ENCODE data around the gene PNMA8A.
"Not testable (repeated sequence)": the region's sequence is repeated elsewhere in the genome, so short reads cannot be mapped to it uniquely, and the experiment has no call there.

PNMA8A gene

DNA sequence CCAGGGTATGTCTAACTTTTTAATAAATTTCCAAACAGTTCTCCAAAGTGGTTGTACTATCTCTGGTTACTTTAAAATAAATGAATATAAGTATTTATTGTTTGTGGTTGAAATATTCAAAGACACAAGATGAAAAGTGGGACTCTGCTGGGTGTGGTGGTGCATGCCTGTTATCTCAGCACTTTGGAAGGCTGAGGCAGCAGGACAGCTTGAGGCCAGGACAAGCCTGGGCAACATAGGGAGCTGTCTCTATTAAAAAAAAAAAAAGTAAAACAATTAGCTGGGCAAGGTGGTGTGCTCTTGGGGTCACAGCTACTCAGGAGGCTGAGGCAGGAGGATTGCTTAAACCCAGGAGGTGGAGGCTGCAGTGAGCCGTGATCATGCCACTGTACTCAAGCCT lies 10.4 kb downstream of the PNMA8A start:
- Mint-ChIP-seq H3K27me3 (peaks cover 12% of the 10 kb centered on the region), H3K4me3 (no peak overlapping the region), H3K27ac (no peak overlapping the region), H3K9me3 (ENCODE audit: low read depth) (no peaks in the 10 kb centered on the region), H3K36me3 (no peaks in the 10 kb centered on the region), H3K4me1 (ENCODE audit: low read depth) (no peaks in the 10 kb centered on the region)

GRCh38 chr19:46460055-46460454 lies 11.3 kb downstream of the PNMA8A start:
- Mint-ChIP-seq H3K27ac (no peak overlapping the region), H3K4me3 (no peak overlapping the region), H3K36me3 (no peaks in the 10 kb centered on the region), H3K9me3 (ENCODE audit: low read depth) (no peaks in the 10 kb centered on the region), H3K27me3 (peaks cover 10% of the 10 kb centered on the region), H3K4me1 (ENCODE audit: low read depth) (no peaks in the 10 kb centered on the region)

DNA sequence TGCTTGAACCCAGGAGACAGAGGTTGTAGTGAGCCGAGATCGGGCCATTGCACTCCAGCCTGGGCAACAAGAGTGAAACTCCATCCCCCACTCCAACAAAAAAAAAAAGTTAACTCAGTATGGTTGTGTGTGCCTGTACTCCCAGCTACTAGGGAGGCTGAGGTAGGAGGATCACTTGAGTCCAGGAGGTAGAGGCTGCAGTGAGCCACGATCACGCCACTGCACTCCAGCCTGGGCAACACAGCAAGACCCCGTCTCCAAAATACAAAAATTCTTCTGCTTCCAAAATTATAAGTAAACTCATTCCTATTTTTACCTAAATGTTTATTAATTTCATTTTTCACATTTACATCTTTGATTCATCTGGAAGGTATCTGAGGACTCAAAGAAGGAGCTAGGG lies 14.4 kb downstream of the PNMA8A start:
- Mint-ChIP-seq H3K27ac (no peak overlapping the region), H3K4me1 (ENCODE audit: low read depth) (no peaks in the 10 kb centered on the region), H3K4me3 (no peak overlapping the region), H3K27me3 (peaks cover 9% of the 10 kb centered on the region), H3K9me3 (ENCODE audit: low read depth) (no peaks in the 10 kb centered on the region), H3K36me3 (no peaks in the 10 kb centered on the region)

GRCh38 chr19:46454244-46454643 lies 17.1 kb downstream of the PNMA8A start:
- peaks cover 15% of the 10 kb centered on the region for H3K27me3 Mint-ChIP-seq

DNA sequence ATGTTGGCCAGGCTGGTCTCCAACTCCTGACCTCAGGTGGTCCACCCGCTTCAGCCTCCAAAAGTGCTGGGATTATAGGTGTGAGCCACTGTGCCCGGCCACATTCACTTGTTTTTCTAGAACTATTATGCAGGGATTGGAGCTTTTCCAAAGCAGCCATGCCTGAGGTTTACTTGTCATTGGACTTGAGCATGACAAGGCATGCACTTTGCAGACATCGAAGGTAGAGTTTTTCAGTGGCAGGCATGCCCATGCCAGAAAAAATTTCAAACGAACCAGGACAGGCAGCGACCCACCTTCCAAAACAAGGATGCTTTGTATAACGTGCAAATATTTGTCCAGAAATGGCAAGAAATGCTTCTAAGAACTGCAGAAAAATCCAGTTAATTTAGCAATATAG lies 17.7 kb downstream of the PNMA8A start:
- H3K36me3 Mint-ChIP-seq: peaks cover 8% of the 10 kb centered on the region
- no peaks in the 10 kb centered on the region for H3K4me1 Mint-ChIP-seq (ENCODE audit: low read depth)
- peaks cover 14% of the 10 kb centered on the region for H3K27me3 Mint-ChIP-seq
- no peak overlapping the region for H3K4me3 Mint-ChIP-seq
- no peak overlapping the region for H3K27ac Mint-ChIP-seq
- peaks cover 4% of the 10 kb centered on the region for H3K9me3 Mint-ChIP-seq (ENCODE audit: low read depth)

More at GRCh38 chr19:46454244-46454643, 17.1 kb downstream of the PNMA8A start:
- H3K4me3 Mint-ChIP-seq: no peak overlapping the region
- peaks cover 7% of the 10 kb centered on the region for H3K36me3 Mint-ChIP-seq
- H3K27ac Mint-ChIP-seq: no peak overlapping the region
- no peaks in the 10 kb centered on the region for H3K4me1 Mint-ChIP-seq (ENCODE audit: low read depth)
- H3K9me3 Mint-ChIP-seq (ENCODE audit: low read depth): peaks cover 3% of the 10 kb centered on the region

GRCh38 chr19:46452186-46452585 lies 19.2 kb downstream of the PNMA8A start:
- Mint-ChIP-seq H3K27me3 (peaks cover 9% of the 10 kb centered on the region), H3K9me3 (ENCODE audit: low read depth) (peaks cover 4% of the 10 kb centered on the region), H3K36me3 (peaks cover 8% of the 10 kb centered on the region), H3K27ac (no peak overlapping the region), H3K4me1 (ENCODE audit: low read depth) (no peaks in the 10 kb centered on the region), H3K4me3 (no peak overlapping the region)

GRCh38 chr19:46451352-46451751 lies 20.0 kb downstream of the PNMA8A start:
- no peak overlapping the region for H3K4me3 Mint-ChIP-seq
- H3K36me3 Mint-ChIP-seq: peaks cover 8% of the 10 kb centered on the region
- H3K27me3 Mint-ChIP-seq: peaks cover 9% of the 10 kb centered on the region
- H3K9me3 Mint-ChIP-seq (ENCODE audit: low read depth): peaks cover 4% of the 10 kb centered on the region
- H3K27ac Mint-ChIP-seq: no peak overlapping the region
- no peaks in the 10 kb centered on the region for H3K4me1 Mint-ChIP-seq (ENCODE audit: low read depth)

DNA sequence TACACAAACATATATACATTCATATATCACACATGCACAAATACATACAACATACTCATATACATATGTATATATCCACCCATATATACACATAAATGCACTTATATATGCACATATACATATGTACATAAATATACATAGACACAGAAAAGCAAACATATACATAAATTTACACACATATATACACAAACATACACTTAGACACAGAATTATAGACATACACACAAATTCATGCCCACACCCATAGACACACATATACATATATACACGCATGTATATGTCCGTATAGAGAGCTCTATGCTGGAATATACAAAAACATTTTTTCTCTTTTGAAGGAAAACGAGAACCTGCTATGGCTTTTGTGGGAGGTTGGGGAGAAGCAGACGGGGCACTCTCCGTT lies 20.6 kb downstream of the PNMA8A start:
- no peaks in the 10 kb centered on the region for H3K4me1 Mint-ChIP-seq (ENCODE audit: low read depth)
- H3K27me3 Mint-ChIP-seq: peaks cover 9% of the 10 kb centered on the region
- H3K27ac Mint-ChIP-seq: no peak overlapping the region

DNA sequence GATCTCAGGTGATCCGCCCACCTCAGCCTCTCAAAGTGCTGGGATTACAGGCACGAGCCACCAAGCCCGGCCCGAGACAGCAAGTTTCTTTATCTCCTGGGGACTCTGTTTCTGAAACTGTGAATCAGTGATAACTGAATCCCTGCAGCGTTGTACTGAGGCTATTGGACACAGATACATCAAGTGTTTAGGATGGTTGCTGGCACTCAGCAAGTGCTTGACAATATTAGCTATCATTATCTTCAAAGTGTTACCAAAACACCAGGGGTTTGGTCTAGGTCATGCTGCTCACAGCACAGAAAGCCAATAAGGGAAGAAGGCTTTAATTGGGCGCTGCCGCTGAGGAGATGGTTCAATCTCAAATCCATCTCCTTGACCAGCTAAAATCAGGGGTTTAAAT lies 22.1 kb downstream of the PNMA8A start:
- H3K27me3 Mint-ChIP-seq: peaks cover 9% of the 10 kb centered on the region
- H3K4me3 Mint-ChIP-seq: no peak overlapping the region
- no peaks in the 10 kb centered on the region for H3K4me1 Mint-ChIP-seq (ENCODE audit: low read depth)
- H3K27ac Mint-ChIP-seq: no peak overlapping the region
- peaks cover 8% of the 10 kb centered on the region for H3K36me3 Mint-ChIP-seq
- peaks cover 4% of the 10 kb centered on the region for H3K9me3 Mint-ChIP-seq (ENCODE audit: low read depth)

More for the DNA sequence above, 20.6 kb downstream of the PNMA8A start:
- H3K4me3 Mint-ChIP-seq: no peak overlapping the region
- peaks cover 4% of the 10 kb centered on the region for H3K9me3 Mint-ChIP-seq (ENCODE audit: low read depth)
- peaks cover 8% of the 10 kb centered on the region for H3K36me3 Mint-ChIP-seq

DNA sequence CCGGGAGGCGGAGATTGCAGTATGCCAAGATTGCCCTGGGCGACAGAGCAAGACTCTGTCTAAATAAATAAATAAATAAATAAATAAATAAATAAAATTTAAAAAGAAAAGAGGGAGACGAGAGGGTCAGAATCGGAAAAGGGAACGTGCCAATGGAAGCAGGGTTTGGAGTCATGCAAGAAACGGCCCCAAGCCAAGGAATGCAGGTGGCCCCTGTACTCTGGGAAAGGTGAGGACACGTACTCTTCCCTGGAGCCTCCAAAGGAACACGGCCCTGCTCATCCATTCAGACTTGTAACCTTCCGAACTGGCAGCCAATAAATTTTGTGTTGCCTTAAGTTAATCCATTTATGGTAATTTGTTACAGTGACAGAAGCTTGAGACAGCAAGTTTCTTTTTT lies 22.8 kb downstream of the PNMA8A start:
- Mint-ChIP-seq H3K36me3 (peaks cover 8% of the 10 kb centered on the region), H3K9me3 (ENCODE audit: low read depth) (peaks cover 4% of the 10 kb centered on the region), H3K4me1 (ENCODE audit: low read depth) (no peaks in the 10 kb centered on the region), H3K4me3 (no peak overlapping the region), H3K27ac (no peak overlapping the region), H3K27me3 (peaks cover 8% of the 10 kb centered on the region)

GRCh38 chr19:46447824-46448223 lies 23.5 kb downstream of the PNMA8A start:
- Mint-ChIP-seq H3K9me3 (ENCODE audit: low read depth) (peaks cover 4% of the 10 kb centered on the region), H3K4me1 (ENCODE audit: low read depth) (no peaks in the 10 kb centered on the region), H3K4me3 (no peak overlapping the region)

DNA sequence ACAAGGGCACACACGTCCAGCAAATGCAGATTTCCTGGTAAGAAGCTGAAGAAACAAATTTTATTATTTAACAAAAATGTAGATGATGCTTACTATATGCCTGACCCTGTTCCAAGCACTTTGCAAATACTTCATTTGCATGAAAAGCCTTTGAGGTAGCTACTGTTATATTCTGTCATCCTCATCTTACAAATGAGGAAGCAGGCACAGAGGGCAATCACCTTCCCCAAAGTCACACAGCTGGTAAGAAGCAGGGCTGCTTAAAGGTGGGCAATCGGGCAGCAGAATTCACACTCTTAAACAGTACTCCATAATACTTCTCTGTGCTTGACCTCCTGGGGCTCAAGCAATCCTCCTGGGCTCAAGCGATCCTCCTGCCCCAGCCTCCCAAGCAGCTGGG lies 24.4 kb downstream of the PNMA8A start:
- no peak overlapping the region for H3K27ac Mint-ChIP-seq
- H3K9me3 Mint-ChIP-seq (ENCODE audit: low read depth): peaks cover 4% of the 10 kb centered on the region
- peaks cover 8% of the 10 kb centered on the region for H3K36me3 Mint-ChIP-seq
- peaks cover 8% of the 10 kb centered on the region for H3K27me3 Mint-ChIP-seq
- H3K4me3 Mint-ChIP-seq: no peak overlapping the region
- H3K4me1 Mint-ChIP-seq (ENCODE audit: low read depth): no peaks in the 10 kb centered on the region

More at GRCh38 chr19:46447824-46448223, 23.5 kb downstream of the PNMA8A start:
- Mint-ChIP-seq H3K27ac (no peak overlapping the region), H3K27me3 (peaks cover 8% of the 10 kb centered on the region), H3K36me3 (peaks cover 8% of the 10 kb centered on the region)

DNA sequence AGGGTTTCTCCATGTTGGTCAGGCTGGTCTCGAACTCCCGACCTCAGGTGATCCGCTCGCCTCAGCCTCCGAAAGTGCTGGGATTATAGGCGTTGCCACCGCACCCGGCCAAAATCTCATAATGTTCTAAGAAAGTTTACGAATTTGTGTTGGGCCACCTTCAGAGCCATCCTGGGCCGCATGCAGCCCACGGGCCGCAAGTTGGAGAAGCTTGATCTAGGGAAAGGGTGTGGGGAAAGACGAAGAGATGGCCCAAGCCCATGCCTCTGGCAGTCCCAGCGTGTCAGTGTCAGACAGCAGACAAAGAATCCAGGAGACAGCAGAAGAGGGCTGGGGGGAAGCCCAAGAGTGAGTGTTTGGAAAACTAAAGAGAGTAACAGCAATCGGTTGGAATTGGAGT lies 25.3 kb downstream of the PNMA8A start:
- Mint-ChIP-seq H3K27ac (no peak overlapping the region), H3K27me3 (peaks cover 8% of the 10 kb centered on the region), H3K4me3 (no peak overlapping the region), H3K9me3 (ENCODE audit: low read depth) (peaks cover 4% of the 10 kb centered on the region), H3K4me1 (ENCODE audit: low read depth) (no peaks in the 10 kb centered on the region), H3K36me3 (peaks cover 8% of the 10 kb centered on the region)

DNA sequence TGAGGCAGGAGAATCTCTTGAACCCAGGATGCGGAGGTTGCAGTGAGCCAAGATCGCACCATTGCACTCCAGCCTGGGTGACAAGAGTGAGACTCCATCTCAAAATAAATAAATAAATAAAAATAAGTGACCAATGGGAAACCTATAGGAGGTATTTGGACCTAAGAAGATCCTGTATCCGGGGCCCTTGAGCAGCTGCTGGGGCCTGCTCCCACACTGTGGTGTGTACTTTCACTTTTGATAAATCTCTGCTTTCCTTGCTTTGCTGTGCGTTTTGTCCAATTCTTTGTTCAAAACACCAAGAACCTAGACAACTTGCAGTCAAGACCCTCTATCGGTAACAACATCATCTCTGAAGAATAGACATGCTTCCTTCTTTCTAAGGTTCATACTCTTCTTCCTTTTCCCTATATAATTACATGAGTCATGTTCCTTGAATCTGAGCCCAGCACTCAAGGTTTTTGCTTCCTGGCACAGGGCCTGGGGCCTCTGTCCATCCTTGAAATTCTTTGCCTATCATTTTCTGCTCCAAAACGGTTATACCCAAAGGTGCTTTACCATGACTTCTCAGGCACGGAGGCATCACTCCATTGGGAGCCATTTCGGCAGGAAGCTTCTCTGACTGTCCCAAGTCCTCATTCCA lies 28.4 kb downstream of the PNMA8A start:
- Mint-ChIP-seq H3K36me3 (no peaks in the 10 kb centered on the region), H3K4me3 (no peak overlapping the region), H3K27me3 (no peaks in the 10 kb centered on the region), H3K4me1 (ENCODE audit: low read depth) (no peaks in the 10 kb centered on the region), H3K9me3 (ENCODE audit: low read depth) (no peaks in the 10 kb centered on the region), H3K27ac (no peak overlapping the region)

GRCh38 chr19:46441866-46442265 lies 29.5 kb downstream of the PNMA8A start:
- Mint-ChIP-seq H3K4me3 (no peak overlapping the region), H3K27ac (no peak overlapping the region), H3K36me3 (no peaks in the 10 kb centered on the region)

GRCh38 chr19:46435689-46436088 lies 35.7 kb downstream of the PNMA8A start:
- not testable (repeated sequence) for H3K4me1 Mint-ChIP-seq (ENCODE audit: low read depth); H3K4me3 Mint-ChIP-seq; H3K27ac Mint-ChIP-seq; H3K36me3 Mint-ChIP-seq; H3K9me3 Mint-ChIP-seq (ENCODE audit: low read depth)
- peaks cover 24% of the 10 kb centered on the region for H3K27me3 Mint-ChIP-seq

More at GRCh38 chr19:46441866-46442265, 29.5 kb downstream of the PNMA8A start:
- Mint-ChIP-seq H3K27me3 (peaks cover 3% of the 10 kb centered on the region), H3K4me1 (ENCODE audit: low read depth) (no peaks in the 10 kb centered on the region), H3K9me3 (ENCODE audit: low read depth) (no peaks in the 10 kb centered on the region)

Measured in activated naive CD8-positive, alpha-beta T cell (primary cell).